BJ (cell line): ENCODE measurements around the gene SNCB. TPM values are rescaled to one million over a fixed set of nuclear protein-coding genes. Genes with fewer than 3 reads are reported as not detected.

Experiments
- CTCF ChIA-PET: fragments of 350-600 bp; formaldehyde crosslinking; extraction: SDS; loops from one replicate; lab custom pipeline; 2021; ENCODE audit warnings: antibody characterized with exemption, inconsistent platforms; lab: Yijun Ruan, JAX
- POLR2A ChIA-PET: fragments of 300-600 bp; sonication (Branson Sonifier 250); formaldehyde crosslinking; extraction: SDS; loops from one replicate; lab custom pipeline; 2021; ENCODE audit warnings: antibody characterized with exemption; lab: Charles Lee
- DNase-seq: peaks from one replicate; pipeline ENCODE4 v3.0.0-alpha.2; 2011; ENCODE audit warnings: low read depth
- H3K27me3 ChIP-seq: 2 replicates; pipeline ENCODE4 v1.6.0; 2011; ENCODE audit warnings: low read length; ENCODE audit not compliant: control insufficient read depth, insufficient read depth
- H3K36me3 ChIP-seq: 2 replicates; pipeline ENCODE4 v1.5.1; 2011; ENCODE audit warnings: low read length; ENCODE audit not compliant: control insufficient read depth, insufficient read depth
- H3K4me3 ChIP-seq: 2 replicates; pipeline ENCODE4 v1.5.1; 2011; ENCODE audit warnings: low read depth, mild to moderate bottlenecking, control low read depth, low read length
- CTCF ChIP-seq: IDR thresholded peaks from 2 replicates; pipeline ENCODE4 v1.5.1; 2011; ENCODE audit warnings: low read depth, mild to moderate bottlenecking, control low read depth, inconsistent platforms, low read length, moderate library complexity; ENCODE audit not compliant: insufficient read depth
- polyA plus RNA-seq: library from polyadenylated mRNA; depleted of rRNA; stranded (reverse); fragments of >200 nt; gene quantifications from 2 replicates; pipeline ENCODE4 v1.2.3, GENCODE V29; 2011

Gene SNCB
- polyA plus RNA-seq, 1 experiment: not detected

DNA sequence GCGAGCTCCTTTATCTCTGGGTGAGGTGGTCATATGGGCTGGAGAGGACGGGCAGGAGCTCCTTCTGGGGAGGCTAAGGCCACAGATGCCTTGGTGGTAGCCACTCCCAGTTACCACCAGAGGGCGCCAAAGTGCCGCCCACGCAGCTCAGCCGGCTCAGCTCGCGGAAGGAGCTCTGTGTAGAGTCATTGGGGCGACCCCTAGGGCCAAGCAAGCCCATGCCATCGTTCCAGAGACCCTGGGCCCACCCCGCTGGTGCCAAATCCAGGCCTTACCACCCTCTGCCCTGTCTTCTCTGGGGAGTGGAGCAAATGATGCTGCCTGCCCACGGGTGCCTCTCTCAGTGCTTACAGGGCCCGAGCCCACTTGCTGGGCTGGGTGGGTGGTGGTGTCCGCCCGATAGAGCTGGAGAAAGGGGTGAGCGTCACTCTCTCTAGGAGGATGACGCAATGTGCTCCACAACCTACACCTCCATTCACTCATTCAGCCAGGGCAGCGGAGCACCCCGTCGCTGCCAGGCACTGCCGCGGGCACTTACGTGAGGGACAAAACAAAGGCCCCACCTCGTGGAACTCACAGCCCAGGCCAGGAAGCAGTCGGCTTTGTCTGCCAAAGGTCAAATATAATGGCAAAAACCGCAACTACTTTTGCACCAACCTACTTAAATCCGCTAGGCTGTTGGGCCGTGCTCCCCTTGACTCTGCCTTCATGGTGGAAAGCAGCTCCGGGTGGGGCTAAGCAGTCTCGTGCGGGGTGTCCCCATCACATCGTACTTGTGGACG lies 30.7 kb upstream of the SNCB start:
- peak; percentile 99 for TF ChIP-seq CTCF
- Histone ChIP-seq H3K36me3 (peaks cover 3% of the 10 kb centered on the region), H3K4me3 (no peak overlapping the region), H3K27me3 (peaks cover 20% of the 10 kb centered on the region)
- ChIA-PET POLR2A (interaction anchor here (0.6 kb wide), 2 partner anchors 9 to 14 kb away, joined by 3 to 4 read pairs; partner anchors contain the start of gene TSPAN17), CTCF (interaction anchor here (0.6 to 5.3 kb wide), 45 partner anchors 9 to 742 kb away, joined by 3 to 98 read pairs (median 4); partner anchors contain the start of genes CLTB and TSPAN17)
- DNase-seq: no peak

DNA sequence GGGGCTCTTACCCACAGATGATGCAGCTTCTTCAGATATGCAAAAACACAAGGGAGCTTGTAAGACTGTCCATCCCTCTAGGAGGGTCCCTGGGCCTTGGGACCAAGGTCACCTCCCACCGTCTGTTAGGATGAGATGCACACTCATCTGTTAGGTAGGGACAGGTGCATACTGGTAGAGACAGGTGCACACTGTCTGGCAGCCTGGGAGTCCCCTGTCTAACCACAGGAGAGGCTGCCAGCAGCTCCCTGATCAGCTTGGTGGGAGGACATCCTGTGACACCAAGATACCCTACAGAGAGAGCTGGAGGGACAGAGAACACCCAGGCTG lies 30.2 kb upstream of the SNCB start:
- TF ChIP-seq CTCF: no peak

GRCh38 chr5:176659860-176660461 lies 29.6 kb upstream of the SNCB start:
- POLR2A ChIA-PET: interaction anchor here (0.6 kb wide), 1 partner anchor 13 kb away, joined by 3 read pairs; the partner anchor contains the start of gene TSPAN17

More for the DNA sequence above, 30.2 kb upstream of the SNCB start:
- Histone ChIP-seq H3K4me3 (no peak overlapping the region), H3K27me3 (peaks cover 17% of the 10 kb centered on the region), H3K36me3 (peaks cover 3% of the 10 kb centered on the region)
- POLR2A ChIA-PET: interaction anchor here (0.6 kb wide), 1 partner anchor 13 kb away, joined by 3 read pairs; the partner anchor contains the start of gene TSPAN17
- DNase-seq: no peak
- CTCF ChIA-PET: interaction anchor here (0.6 to 5.3 kb wide), 40 partner anchors 9 to 743 kb away, joined by 3 to 98 read pairs (median 4); partner anchors contain the start of genes CLTB and TSPAN17

GRCh38 chr5:176659512-176659839 lies 29.1 kb upstream of the SNCB start:
- no peak for DNase-seq
- Histone ChIP-seq H3K27me3 (peaks cover 12% of the 10 kb centered on the region), H3K4me3 (no peak overlapping the region), H3K36me3 (peaks cover 8% of the 10 kb centered on the region)
- ChIA-PET POLR2A (no interaction called here), CTCF (interaction anchor here (0.6 to 5.3 kb wide), 14 partner anchors 10 to 453 kb away, joined by 3 to 98 read pairs (median 6); partner anchors contain the start of gene TSPAN17)
- TF ChIP-seq CTCF: no peak

More at GRCh38 chr5:176659860-176660461, 29.6 kb upstream of the SNCB start:
- Histone ChIP-seq H3K27me3 (peaks cover 13% of the 10 kb centered on the region), H3K36me3 (peaks cover 8% of the 10 kb centered on the region), H3K4me3 (no peak overlapping the region)
- no peak for TF ChIP-seq CTCF
- DNase-seq: no peak
- CTCF ChIA-PET: interaction anchor here (0.6 to 5.3 kb wide), 33 partner anchors 10 to 707 kb away, joined by 3 to 98 read pairs (median 5); partner anchors contain the start of genes CLTB and TSPAN17

DNA sequence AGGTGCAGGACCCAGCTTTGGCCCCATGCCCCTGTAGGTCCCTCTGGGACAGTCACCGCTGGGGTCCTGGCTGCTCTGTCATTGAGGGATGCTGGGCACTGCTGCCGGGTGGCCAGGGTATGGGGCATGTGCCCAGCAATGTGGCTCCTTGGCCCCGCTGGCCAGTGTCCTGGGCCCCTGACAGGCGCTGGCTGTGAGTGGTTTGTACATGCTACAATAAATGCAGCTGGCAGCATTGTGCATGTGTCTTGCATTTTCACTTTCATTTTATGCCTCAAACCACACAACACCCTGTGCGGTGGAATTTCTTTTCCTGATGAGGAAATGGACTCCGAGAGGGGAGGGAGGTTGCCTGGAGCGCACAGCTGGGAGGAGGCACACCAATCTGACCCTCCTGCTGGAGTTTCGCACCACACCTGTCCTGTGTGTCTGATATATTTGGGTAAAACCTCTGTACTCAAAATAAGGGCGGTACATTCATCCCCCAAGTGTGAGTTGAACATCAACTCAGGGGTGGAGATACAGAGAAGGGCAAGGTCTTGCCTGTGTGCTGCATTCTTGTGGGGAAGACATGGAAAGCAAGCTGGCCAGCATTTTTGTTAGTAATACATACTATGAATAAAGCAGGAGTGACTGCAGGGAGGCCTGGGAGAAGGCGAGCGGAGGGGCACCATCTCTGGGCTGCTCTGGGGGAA lies 28.6 kb upstream of the SNCB start:
- peaks cover 10% of the 10 kb centered on the region for H3K36me3 ChIP-seq
- no peak for DNase-seq
- ChIA-PET CTCF (interaction anchor here (0.6 to 5.3 kb wide), 11 partner anchors 10 to 453 kb away, joined by 3 to 98 read pairs (median 12); partner anchors contain the start of gene TSPAN17), POLR2A (no interaction called here)
- H3K27me3 ChIP-seq: peaks cover 8% of the 10 kb centered on the region
- TF ChIP-seq CTCF: no peak
- H3K4me3 ChIP-seq: no peak overlapping the region
